Stimulated activated CD4-positive, alpha-beta T cell treated with anti-CD3 and anti-CD28 coated beads, Interleukin-12 subunit alpha, Interleukin-12 subunit beta, amount 100 ng/mL, for 24 hours (primary cell): ENCODE data around the gene ARHGEF16.

Experiments
- DNase-seq, 2 experiments: peaks; one replicate each; pipeline ENCODE4 v3.0.0-alpha.2; 2020; ENCODE audit warnings: low read depth in 2 of 2

The ARHGEF16 gene

DNA sequence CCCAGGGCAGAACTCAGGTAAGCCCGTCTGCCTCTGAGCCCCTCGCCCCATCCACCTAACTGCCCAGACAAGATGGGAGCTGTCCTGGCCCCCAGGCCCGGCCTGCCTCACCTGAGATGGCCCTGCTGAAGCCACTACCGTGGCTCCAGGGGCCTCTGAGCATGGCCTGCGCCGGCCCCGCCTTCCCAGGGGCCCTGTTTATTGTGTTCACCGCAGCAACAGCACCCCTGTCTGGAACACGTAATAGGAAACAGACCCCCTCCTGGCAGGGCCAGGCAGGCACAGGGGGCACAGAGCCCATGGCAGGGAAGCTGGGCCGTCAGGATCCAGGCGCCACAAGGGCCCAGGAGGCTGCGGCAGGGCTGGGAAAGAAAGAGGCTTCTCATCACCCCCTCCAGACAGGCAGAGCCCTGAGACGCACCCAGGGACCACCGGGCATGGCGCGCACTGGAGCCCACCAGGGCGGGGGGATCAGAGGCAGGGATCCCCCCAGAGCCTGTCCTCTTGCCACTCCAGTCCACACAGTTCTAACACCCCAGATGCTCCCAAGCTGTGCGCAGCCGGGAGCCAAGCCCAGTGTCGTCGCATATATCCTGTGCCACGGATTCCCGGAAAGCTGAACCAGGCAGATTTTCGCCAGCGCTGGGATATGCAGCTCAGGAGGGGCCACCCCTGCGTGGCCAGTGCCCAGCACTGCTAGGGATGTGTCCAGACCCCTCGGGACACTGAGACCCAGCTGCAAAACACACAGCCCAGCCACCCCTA lies 62.6 kb downstream of the ARHGEF16 start:
- DNase-seq: no peak

DNA sequence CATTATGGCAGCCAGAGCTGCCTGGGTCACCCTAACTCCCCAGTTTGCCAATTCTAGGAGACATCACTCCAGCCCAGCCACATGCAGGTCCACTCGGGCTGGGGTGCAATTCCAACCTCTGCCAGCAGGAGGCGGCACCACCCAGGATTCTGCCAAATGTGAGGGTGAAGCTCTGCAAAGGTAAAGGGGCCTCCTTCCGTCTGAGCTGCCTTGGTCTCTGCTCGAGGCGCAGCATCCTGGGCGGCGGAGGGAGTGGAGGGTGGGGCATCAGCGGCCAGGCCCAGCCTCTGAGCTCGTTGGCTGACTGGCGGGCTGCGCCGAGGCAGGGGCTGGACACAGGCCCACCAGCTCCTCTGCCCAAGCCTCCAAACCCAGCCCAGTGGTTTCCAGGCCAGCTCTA lies 63.8 kb downstream of the ARHGEF16 start:
- peak; percentile 8 to 30 for DNase-seq

DNA sequence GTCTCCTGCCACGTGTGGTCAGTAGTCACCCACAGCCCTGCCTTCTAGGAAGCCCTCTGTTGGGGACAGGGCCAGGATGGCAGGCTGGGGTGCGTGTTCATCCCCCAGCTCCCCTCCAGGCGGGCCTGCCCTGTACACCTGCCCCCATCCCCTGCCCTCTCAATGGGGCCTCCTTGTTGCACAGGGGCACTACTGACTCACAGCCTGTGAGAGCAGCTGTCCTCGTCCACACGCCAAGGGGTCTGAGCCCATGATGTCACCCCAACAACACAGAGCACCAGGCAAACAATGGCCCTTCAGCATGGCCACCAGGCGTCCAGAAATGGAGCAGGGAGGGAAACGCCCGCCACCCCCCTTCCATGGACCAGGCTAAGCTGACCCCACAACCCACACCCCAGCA lies 64.3 kb downstream of the ARHGEF16 start:
- DNase-seq: no peak

DNA sequence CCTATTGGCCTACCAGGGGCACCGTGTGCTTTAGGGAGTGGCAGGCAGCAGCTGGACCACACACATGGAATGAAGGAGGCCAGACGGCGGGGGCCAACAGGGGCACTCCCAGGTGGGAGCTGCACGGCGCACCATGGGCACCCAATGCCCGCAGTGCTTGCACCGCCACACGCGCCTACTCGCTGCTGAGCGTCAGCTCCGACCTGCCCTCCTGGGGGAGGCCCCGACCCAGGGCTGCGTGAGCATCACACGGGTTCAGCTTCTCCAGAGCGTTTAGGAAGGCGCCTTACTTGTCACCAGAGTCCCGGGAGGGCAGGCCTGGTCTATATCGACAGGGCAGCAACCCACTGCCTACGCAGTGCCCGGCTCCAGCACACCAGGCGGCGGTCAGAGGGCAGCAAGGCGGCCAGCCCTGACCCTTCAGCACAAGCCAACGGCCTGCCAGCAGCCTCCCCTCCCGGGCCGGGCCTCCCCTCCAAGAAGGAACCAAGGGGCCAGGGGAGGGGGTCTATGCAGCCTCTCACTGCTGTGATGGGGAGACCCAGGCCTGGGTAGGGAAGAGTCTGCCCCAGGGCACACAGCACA lies 64.9 kb downstream of the ARHGEF16 start:
- DNase-seq: no peak

DNA sequence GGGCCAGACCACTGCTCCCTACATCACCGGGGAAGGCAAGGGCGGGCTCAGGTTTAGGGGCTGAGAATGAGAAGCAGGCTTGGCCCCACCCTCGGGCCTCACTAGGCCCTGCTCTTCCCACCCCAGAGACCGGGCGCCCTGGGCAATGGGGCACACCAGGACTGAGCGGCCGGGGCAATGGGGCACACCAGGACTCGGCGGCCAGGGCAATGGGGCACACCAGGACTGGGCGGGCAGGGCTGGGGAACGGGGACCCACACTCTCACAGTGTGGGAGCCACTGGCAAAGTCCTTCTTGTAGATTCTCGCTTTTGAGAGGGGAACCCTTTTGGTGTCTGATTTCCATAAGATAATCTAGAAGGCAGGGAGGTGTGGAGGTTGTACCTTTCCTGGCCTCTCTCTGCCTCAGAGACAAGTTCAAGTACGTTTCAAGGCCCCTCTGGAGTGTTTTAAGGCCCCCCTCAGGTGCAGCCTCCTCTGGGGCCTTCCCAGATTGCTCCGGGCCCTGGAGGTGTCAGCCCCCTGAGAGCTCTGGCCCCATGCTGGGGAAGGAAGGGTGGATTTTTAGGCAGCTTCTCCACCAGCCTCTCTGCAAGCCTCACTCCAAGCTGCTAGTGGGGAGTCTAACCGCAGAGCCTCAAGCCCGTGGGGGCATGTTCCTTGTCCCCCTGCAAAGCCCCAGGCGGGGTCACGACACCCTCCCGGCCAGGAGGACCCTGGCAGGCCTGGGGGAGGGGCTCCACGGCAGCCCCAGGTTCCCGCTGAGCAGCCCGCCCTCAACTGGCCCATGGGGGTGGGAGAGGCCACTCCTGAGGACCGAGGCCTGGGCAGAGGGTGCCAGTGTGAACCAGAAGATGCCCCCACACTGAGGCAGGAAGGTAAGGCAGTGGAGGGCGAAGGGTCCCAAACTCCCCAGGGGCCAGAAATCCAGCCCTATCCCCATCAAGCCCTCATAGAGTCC lies 66.2 kb downstream of the ARHGEF16 start:
- DNase-seq: no peak

DNA sequence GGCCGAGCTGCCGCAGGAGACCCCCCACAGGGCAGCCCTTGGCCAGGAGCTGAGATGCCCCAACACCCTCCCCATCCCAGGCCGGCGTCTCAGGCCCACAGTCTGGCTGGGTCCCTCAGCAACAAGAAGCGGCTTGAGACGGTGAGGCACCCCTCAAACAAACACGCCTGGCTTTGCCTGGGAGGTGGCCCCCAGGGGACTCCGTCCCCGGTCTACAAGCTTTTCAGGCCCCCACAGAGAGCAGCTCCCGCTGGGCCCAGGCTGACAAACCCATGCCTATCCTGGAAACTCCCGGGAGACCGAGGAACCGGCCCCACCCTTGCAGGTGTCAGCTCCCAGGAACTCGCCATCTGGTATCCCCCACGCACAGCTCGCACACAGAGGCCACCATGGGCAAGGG lies 67.0 kb downstream of the ARHGEF16 start:
- no peak for DNase-seq

DNA sequence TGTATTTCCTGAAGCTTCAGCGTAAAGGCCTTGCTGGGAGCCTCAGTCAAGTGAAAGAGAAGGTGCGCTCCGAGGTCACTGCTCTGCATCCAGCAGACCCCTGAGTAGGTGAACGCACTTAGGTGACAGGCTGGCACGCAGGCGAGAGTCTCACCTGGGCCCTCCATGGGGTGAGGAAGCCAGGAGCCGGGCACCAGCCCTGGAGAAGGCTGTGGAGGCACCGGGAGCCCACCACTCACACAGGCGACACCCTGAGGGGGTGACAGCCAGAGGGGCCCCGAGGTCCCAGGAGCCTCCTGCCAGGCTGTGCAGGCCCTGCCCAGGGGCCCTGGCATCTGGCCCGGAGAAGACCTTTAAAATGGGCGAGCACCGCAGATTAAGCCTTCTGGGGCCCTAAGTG lies 67.6 kb downstream of the ARHGEF16 start:
- DNase-seq: no peak

DNA sequence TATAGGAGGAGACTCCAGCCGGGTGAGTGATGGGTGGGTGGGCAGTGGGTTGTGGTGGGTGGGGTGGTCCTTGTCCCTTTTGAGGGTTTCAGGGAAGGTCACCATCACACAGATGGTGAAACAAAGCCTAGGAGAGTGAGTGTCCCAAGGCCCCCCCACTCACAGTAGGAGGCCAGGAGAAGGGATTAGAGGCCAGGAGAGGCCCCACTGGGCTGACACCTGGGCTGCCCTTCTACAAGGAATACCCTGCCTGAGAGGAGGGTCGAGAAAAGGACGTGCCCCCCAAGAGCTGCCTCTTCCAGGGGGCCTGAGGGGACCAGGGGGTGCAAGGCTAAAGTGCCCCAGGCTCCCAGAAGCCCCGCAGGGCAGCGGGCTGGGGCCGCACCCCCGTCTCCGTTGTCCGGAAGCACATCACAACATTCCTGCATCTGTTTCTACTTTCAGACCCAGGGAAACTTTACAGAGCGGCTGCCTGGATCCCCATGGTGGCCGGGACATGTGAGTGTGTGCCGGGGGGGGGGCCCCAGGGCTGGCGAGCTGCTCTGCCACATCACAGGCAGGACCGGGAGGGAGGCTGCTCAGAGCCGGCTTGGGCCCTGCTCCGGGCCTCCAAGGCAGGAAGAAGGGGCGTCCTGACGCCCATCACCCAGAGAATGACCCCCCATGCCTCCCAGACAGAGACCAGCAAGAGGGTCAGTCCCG lies 68.2 kb downstream of the ARHGEF16 start:
- DNase-seq: no peak

DNA sequence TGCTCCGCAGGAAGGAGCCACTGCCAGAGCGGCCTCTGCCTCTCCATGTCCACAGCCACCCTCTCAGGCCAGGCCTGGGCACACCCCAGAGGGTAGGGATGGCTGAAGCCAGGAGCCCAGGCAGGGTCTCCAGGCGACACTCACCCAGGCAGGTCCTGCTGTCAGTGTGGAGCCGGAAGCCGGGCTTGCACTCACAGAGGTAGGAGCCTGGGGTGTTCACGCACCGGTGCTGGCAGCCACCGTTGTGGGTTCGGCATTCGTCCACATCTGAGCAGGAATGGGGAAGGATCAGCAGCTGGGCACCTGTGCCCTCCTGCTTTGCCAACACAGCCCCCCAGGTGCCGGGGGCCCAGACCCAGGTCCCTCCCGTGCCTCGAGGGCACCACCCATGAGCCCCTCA lies 69.5 kb downstream of the ARHGEF16 start:
- DNase-seq: no peak

DNA sequence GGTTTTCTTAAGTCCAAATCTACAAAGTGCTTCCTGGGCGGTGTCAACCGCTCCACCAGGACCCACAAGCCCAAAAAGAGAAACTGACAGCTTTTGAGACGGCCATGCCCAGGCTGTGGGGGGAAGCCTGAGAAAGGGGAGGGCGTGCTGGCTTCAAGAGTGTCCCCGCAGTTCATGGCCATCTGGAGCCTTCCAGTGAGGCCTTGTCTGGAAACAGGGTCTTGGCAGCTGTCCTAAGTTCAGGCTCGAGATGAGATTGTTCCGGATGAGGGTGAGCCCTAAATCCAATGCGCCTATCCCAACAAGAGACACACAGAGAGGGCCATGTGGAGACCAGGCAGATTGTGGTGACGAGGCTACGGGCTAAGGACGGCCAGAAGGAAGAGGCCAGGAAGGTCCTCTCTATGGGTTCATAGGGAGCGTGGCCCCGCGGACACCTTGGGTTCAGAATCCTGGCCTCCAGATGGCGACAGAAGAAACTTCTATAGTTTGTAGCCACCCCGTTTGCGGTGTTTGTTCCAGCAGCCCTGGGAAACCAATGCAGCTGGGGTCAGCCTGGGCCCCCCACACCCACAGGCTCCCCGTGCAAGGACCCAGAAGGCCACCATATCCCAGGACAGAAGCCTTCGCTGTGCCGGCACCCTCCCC lies 70.2 kb downstream of the ARHGEF16 start:
- no peak for DNase-seq

DNA sequence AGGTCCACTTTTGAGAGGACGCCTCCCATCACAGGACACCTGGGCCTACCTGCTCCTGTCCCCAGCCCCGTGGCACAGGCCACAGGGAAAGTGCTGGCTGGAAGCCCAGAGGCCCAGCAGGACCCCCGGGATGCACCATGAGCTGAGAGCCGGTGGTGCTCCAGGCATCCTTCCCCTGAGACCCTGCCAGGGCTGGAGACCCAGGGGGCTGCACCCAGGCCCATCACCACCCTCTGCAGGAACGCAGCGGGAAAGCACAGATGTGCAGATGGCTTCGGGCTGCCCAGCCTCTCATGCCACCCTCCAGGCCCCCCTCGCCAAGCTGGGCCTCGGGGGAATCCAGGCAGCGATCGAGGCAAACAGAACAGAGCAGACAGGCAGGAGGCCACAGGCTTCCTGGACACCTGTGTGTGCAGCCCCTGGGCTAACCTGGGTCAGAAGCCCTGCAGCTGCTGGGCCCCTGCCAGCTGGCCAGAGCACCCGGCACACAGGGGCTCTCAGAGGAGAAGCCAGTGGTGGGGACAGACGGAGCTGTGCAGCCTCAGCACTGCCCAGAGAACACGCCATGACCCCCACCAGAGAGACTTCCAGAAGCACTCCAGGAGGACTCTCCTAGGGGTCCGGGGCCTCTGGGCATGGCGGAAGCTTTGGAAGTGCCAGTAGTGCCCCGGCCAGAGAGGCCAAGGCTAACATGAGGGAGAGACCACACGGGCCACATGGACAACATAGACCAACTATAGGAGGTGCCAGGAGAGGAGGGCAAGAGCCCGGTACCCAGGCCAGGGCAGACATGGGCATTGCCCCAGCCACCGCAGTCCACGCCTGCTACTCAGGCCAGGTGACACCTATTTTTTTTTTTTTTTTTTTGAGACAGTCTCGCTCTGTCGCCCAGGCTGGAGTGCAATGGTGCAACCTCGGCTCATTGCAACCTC lies 71.4 kb downstream of the ARHGEF16 start:
- no peak for DNase-seq

DNA sequence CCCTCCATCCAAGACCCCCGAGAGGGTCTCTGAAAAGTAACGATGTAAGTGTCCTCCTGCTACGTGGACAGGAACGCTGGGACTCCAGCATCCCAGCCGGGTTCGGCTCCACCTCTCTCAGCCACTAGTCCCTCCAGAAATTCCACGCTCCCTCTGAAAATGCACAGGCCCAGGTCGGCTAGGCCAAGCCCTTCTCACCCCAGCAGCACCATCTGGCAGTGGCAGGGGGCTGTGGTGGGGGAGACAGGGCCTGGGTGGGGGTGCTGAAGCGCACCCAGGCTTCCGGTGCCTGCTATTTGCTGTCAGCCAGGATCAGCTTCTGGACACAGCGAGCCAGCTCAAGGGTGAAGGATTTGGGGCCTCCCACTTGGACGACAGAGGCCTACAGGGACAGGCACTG lies 73.3 kb downstream of the ARHGEF16 start:
- DNase-seq: no peak

DNA sequence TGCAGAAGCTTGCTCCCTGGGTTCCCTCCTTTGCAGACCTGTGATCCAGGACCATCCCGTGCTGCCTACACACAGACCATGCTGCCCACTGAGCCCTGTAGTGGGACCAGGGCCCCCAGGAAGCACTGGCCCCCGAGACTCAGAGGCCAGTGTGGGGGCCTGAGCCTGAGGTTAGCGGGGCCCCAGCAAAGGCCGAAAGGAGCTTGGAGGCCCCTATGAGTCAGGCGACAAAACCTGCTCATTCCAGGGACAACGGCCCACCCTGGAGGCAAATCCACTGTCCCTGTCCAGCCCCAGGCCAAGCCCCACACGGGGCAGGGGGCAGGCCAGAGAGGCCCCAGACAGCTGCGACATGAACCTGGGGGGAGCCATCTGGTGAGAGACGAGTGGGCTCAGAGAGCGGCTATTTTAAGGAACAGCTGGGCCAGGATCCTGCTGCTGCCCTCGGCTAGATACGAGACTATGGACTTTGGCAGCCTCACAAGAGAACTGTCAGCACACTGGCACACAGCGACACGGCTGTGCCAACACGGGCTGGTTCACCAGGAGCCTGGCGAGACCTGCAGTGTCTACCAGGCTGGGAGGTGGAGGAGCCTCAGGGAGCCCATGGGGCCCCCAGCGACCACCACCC lies 74.7 kb downstream of the ARHGEF16 start:
- DNase-seq: no peak

DNA sequence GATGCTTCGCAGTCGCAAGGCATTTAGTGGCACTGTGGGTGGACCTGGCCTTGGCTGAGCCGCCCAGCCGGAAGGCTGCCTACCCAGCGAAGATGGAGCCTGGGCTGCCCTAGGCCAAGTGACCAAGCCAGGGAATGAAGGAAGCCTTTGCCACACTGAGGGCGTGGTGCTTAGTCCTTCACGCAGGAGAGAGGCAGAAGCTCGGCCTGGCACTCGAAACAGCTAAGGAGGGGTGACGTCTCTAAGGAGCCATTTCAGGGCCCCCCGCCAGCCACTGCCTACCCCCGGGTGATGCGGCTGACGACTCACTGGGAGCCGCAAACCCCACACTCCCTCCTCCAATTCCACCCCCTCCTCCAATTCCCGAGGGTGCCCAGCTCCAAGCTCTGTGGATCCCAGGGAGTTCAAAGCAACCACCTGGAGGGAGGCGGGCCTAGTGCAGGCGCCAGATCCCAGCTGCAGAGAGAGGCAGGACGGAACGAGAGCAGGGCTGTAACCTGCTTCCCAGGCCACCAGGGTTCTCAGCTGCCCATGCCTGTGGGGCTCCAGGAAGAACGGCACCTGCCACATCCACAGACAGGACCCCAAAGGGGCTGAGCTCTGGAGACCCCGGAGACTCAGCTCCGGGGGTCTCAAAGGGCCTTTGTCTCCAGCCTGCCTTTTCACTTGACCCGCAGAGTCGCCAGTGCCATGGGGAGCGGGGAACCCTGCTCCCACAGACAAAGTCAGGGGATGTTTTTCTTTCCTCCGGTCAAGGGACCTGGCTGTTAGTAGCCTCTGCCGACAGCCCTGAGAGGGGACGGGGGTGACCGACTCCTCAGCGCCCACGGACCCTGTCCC lies 75.8 kb downstream of the ARHGEF16 start:
- no peak for DNase-seq
